Measurements from ENCODE around the gene LLGL2.

DNA sequence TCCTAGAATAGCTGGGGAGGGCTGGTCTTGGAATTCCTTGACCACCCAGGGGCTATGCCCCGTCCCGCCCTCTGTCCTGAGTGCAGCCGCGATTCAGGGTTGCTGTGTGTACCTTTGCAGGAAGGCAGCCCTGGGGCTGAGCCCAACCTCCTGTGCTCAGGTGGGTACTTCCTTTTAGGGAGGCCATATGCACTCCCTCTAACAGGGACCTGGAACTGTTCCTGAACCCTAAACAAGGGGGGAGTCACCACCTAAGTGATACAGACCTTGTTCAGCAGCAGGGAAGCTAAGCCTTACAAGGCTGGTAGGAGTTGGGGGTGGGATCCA is 24.6 kb downstream of the LLGL2 start:
- TF ChIP-seq, protein P1, sequence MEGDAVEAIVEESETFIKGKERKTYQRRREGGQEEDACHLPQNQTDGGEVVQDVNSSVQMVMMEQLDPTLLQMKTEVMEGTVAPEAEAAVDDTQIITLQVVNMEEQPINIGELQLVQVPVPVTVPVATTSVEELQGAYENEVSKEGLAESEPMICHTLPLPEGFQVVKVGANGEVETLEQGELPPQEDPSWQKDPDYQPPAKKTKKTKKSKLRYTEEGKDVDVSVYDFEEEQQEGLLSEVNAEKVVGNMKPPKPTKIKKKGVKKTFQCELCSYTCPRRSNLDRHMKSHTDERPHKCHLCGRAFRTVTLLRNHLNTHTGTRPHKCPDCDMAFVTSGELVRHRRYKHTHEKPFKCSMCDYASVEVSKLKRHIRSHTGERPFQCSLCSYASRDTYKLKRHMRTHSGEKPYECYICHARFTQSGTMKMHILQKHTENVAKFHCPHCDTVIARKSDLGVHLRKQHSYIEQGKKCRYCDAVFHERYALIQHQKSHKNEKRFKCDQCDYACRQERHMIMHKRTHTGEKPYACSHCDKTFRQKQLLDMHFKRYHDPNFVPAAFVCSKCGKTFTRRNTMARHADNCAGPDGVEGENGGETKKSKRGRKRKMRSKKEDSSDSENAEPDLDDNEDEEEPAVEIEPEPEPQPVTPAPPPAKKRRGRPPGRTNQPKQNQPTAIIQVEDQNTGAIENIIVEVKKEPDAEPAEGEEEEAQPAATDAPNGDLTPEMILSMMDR (conservative IDR thresholded peaks at IDR 0.05): no peak
- no peak for TF ChIP-seq ZFX (IDR thresholded peaks at IDR 0.05)
